Measurements from ENCODE around the gene PHEX.

DNA sequence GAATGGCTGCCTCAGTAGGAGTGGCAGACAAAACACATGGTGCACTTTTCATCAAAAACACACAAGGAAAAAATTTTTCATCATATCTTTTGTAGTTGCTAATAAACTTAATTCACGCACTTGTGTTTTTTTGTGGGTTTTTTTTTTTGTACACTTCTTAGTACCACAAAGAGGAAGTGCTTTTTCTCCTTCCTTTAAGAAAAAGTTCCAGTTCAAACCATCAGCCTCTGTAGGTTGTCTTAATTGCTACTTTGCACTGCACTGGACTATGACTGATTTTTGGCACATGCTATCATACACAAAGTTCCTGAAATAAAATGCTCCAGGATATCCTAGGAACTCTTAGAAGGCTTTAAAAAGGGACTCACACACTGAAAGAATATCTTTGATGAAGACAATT lies at the start of gene PHEX:
- TF ChIP-seq, protein P1, sequence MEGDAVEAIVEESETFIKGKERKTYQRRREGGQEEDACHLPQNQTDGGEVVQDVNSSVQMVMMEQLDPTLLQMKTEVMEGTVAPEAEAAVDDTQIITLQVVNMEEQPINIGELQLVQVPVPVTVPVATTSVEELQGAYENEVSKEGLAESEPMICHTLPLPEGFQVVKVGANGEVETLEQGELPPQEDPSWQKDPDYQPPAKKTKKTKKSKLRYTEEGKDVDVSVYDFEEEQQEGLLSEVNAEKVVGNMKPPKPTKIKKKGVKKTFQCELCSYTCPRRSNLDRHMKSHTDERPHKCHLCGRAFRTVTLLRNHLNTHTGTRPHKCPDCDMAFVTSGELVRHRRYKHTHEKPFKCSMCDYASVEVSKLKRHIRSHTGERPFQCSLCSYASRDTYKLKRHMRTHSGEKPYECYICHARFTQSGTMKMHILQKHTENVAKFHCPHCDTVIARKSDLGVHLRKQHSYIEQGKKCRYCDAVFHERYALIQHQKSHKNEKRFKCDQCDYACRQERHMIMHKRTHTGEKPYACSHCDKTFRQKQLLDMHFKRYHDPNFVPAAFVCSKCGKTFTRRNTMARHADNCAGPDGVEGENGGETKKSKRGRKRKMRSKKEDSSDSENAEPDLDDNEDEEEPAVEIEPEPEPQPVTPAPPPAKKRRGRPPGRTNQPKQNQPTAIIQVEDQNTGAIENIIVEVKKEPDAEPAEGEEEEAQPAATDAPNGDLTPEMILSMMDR (IDR thresholded peaks at IDR 0.05; ENCODE audit: low read length), result no peak
- no peak for TF ChIP-seq EZH2 (IDR thresholded peaks at IDR 0.05; ENCODE audit: borderline replicate concordance, low read length)
